Fibroblast of lung (primary cell): Measurements from ENCODE around the gene ABCC6. TPM values are rescaled to one million over a fixed set of nuclear protein-coding genes. Genes with fewer than 3 reads are reported as not detected.

Source experiments
- DNase-seq, 2 donors: peaks; one replicate each; pipeline versions ENCODE4 v3.0.0 to v3.0.0-alpha.2; 2010; ENCODE audit warnings: low read depth in 2 of 2
- H2AFZ ChIP-seq: 2 replicates; pipeline ENCODE4 v1.5.1; 2012; ENCODE audit warnings: low read length, control low read depth, inconsistent platforms
- H3K27ac ChIP-seq: 2 replicates; pipeline ENCODE4 v1.5.1; 2011; ENCODE audit warnings: low read length, control low read depth; ENCODE audit not compliant: insufficient read depth
- H3K27me3 ChIP-seq: 2 replicates; pipeline ENCODE4 v1.5.1; 2011; ENCODE audit warnings: mild to moderate bottlenecking, low read length; ENCODE audit not compliant: control insufficient read depth, insufficient read depth
- H3K36me3 ChIP-seq: 2 replicates; pipeline ENCODE4 v1.5.1; 2011; ENCODE audit warnings: low read length; ENCODE audit not compliant: control insufficient read depth, insufficient read depth
- H3K4me1 ChIP-seq: 2 replicates; pipeline ENCODE4 v1.5.1; 2011; ENCODE audit warnings: low read length; ENCODE audit not compliant: control insufficient read depth, insufficient read depth; ENCODE audit errors: extremely low read depth
- H3K4me2 ChIP-seq: 2 replicates; pipeline ENCODE4 v1.5.1; 2011; ENCODE audit warnings: low read length, control low read depth; ENCODE audit not compliant: insufficient read depth; ENCODE audit errors: extremely low read depth
- H3K4me3 ChIP-seq, 4 experiments: fragments of 200-600 bp in 1 of 4; sonication (generic) in 1 of 4; replicated peaks in 1 of 4; 2 replicates each; pipeline ENCODE4 v1.5.1; 2011 to 2016; ENCODE audit warnings: low read length in 4 of 4, low read depth in 3 of 4, mild to moderate bottlenecking in 3 of 4, control low read depth in 2 of 4, inconsistent platforms in 1 of 4, mixed read lengths in 1 of 4; ENCODE audit not compliant: insufficient read depth in 1 of 4; ENCODE audit errors: control extremely low read depth in 1 of 4
- H3K79me2 ChIP-seq: 2 replicates; pipeline ENCODE4 v1.5.1; 2012; ENCODE audit warnings: mild to moderate bottlenecking, low read length, inconsistent platforms; ENCODE audit not compliant: control insufficient read depth, insufficient read depth
- H3K9ac ChIP-seq: 2 replicates; pipeline ENCODE4 v1.5.1; 2011; ENCODE audit warnings: mild to moderate bottlenecking, low read length, control low read depth; ENCODE audit not compliant: insufficient read depth
- H3K9me3 ChIP-seq: 2 replicates; pipeline ENCODE4 v1.5.1; 2012; ENCODE audit warnings: low read depth, low read length; ENCODE audit not compliant: control insufficient read depth, insufficient read depth
- H4K20me1 ChIP-seq: 2 replicates; pipeline ENCODE4 v1.5.1; 2011; ENCODE audit warnings: low read length; ENCODE audit not compliant: control insufficient read depth, insufficient read depth; ENCODE audit errors: extremely low read depth
- EZH2 ChIP-seq: IDR thresholded peaks from 2 replicates; pipeline ENCODE4 v1.5.1; 2012; ENCODE audit warnings: low read length, control low read depth, mild to moderate bottlenecking; ENCODE audit errors: missing control alignments
- polyA plus RNA-seq, 2 donors: library from polyadenylated mRNA; depleted of rRNA in 1 of 2; stranded (reverse) in 1 of 2; unstranded in 1 of 2; fragments of >200 nt; gene quantifications; 2 replicates each; pipeline ENCODE4 v1.2.1, GENCODE V29; 2011 to 2012; ENCODE audit warnings: missing spikeins in 1 of 2
- total RNA-seq: library from RNA; depleted of rRNA; stranded (reverse); fragments of >200 nt; gene quantifications from 2 replicates; pipeline ENCODE4 v1.2.1, GENCODE V29; 2014
- TF ChIP-seq, protein P1 (sequence below), 2 donors: IDR thresholded peaks in 1 of 2; conservative IDR thresholded peaks in 1 of 2; 1 replicate in 1 of 2; 2 replicates in 1 of 2; pipeline ENCODE4 v1.5.1; 2011 to 2012; ENCODE audit warnings: low read length in 2 of 2, control low read depth in 1 of 2, inconsistent platforms in 1 of 2, low read depth in 1 of 2, mild to moderate bottlenecking in 1 of 2

The ABCC6 gene
- total and polyA plus RNA-seq, 2 donors (not counting 1 experiment from before 2014, with no cell fraction given): 0.87 to 6.3 TPM

DNA sequence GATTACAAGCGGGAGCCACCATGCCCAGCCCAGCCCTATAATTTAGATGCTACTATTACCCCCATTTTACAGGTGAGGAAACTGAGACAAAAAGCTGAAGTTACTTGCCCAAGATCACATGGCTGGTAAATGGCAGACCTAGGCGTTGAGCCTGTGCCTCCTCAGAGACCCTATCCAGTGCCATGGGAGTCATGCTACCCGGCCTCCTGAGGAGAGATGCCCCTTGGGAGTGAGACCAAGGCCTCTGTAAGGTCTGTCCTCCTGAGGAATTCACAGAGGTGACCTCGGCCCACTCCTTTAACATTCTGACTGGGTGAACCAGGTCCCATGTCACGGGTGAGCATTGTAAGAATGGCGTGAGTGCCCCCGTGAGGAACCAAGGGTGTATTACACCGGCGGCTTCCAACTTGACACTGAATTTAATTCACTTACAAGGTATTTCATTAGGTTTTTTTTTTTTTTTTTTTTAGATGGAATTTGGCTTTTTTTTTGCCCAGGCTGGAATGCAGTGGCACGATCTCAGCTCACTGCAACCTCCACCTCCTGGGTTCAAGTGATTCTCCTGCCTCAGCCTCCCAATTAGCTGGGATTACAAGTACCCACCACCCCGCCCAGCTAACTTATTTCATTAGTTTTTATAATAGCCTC is 95.7 kb downstream of the ABCC6 start:
- Histone ChIP-seq H4K20me1 (no peaks in the 10 kb centered on the region), H3K36me3 (peaks cover 25% of the 10 kb centered on the region), H3K79me2 (no peaks in the 10 kb centered on the region), H3K27ac (no peak overlapping the region), H3K27me3 (no peaks in the 10 kb centered on the region), H3K4me2 (no peak overlapping the region), H3K4me1 (no peaks in the 10 kb centered on the region), H3K4me3 (no peak overlapping the region), H2AFZ (no peak overlapping the region), H3K9me3 (no peaks in the 10 kb centered on the region), H3K9ac (no peak overlapping the region)
- no peak for TF ChIP-seq EZH2
- TF ChIP-seq, protein P1, sequence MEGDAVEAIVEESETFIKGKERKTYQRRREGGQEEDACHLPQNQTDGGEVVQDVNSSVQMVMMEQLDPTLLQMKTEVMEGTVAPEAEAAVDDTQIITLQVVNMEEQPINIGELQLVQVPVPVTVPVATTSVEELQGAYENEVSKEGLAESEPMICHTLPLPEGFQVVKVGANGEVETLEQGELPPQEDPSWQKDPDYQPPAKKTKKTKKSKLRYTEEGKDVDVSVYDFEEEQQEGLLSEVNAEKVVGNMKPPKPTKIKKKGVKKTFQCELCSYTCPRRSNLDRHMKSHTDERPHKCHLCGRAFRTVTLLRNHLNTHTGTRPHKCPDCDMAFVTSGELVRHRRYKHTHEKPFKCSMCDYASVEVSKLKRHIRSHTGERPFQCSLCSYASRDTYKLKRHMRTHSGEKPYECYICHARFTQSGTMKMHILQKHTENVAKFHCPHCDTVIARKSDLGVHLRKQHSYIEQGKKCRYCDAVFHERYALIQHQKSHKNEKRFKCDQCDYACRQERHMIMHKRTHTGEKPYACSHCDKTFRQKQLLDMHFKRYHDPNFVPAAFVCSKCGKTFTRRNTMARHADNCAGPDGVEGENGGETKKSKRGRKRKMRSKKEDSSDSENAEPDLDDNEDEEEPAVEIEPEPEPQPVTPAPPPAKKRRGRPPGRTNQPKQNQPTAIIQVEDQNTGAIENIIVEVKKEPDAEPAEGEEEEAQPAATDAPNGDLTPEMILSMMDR (conservative IDR thresholded peaks at IDR 0.05 in 1 of 2, IDR thresholded peaks at IDR 0.05 in 1 of 2; ENCODE audit: low read depth in 1 of 2, low read length in 2 of 2): peak; percentile 83
- DNase-seq: peak; percentile 58 to 72

DNA sequence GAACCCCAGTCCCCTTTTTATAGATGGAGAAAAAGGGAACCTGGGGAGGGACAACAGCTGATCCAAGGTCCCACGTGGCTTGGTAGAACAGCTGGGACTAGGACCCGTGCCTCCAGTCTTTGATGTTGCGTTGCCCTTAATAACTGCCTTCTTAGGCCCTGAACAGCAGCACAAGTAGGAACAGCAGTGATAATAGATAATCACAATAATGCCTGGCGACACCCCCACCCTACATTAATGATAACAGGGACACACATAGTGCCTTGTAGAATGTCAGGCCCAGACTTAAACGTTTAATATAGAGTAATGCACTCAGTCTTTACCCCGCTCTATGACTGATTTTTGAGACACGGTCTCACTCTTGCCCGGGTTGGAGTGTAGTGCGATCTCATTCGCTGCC is 96.4 kb downstream of the ABCC6 start:
- no peak overlapping the region for H2AFZ ChIP-seq
- H3K4me3 ChIP-seq: no peak overlapping the region
- no peaks in the 10 kb centered on the region for H3K79me2 ChIP-seq
- H3K9me3 ChIP-seq: no peaks in the 10 kb centered on the region
- H3K27me3 ChIP-seq: no peaks in the 10 kb centered on the region
- no peaks in the 10 kb centered on the region for H3K4me1 ChIP-seq
- no peak for DNase-seq
- no peak overlapping the region for H3K4me2 ChIP-seq
- no peak overlapping the region for H3K9ac ChIP-seq
- H4K20me1 ChIP-seq: no peaks in the 10 kb centered on the region
- H3K27ac ChIP-seq: no peak overlapping the region
- TF ChIP-seq EZH2: no peak
- TF ChIP-seq, protein P1 (conservative IDR thresholded peaks at IDR 0.05 in 1 of 2, IDR thresholded peaks at IDR 0.05 in 1 of 2; ENCODE audit: low read depth in 1 of 2, low read length in 2 of 2): no peak
- peaks cover 27% of the 10 kb centered on the region for H3K36me3 ChIP-seq

DNA sequence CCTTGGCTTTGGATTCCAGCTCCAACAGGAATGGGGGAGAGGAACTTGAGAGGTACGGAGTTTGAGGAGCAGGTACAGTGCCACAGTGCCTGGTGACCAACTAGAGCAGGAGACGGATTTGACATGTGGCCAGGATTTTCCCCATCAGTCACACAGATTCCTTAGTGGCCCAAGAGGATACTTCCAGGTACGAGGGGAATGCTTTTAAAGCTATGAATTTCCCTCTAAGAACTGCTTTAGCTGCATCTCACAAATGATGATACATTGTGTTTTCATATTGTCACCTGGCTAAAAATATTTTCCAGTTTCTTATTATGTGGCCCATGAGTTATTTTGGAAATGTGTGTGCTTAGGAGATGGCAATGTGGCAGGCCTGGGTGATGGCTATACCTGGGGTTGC is 98.3 kb downstream of the ABCC6 start:
- Histone ChIP-seq H3K4me3 (no peak overlapping the region), H4K20me1 (no peaks in the 10 kb centered on the region), H3K4me1 (no peaks in the 10 kb centered on the region), H3K36me3 (peaks cover 29% of the 10 kb centered on the region), H3K79me2 (no peaks in the 10 kb centered on the region), H3K27me3 (no peaks in the 10 kb centered on the region), H3K4me2 (no peak overlapping the region), H2AFZ (no peak overlapping the region), H3K9me3 (no peaks in the 10 kb centered on the region), H3K27ac (no peak overlapping the region), H3K9ac (no peak overlapping the region)
- TF ChIP-seq EZH2: no peak
- TF ChIP-seq, protein P1 (conservative IDR thresholded peaks at IDR 0.05 in 1 of 2, IDR thresholded peaks at IDR 0.05 in 1 of 2; ENCODE audit: low read depth in 1 of 2, low read length in 2 of 2): no peak
- DNase-seq: no peak
